H1 (cell line): ENCODE results near the gene CDR2. TPM values are rescaled to one million over a fixed set of nuclear protein-coding genes. Genes with fewer than 3 reads are reported as not detected.

ENCODE experiments used
- CTCF ChIA-PET: fragments of 300-600 bp; sonication (Branson Sonifier 250); formaldehyde crosslinking; loops from one replicate; lab custom pipeline; 2021; ENCODE audit not compliant: partially characterized antibody; lab: Charles Lee
- POLR2A ChIA-PET: fragments of 300-600 bp; sonication (Branson Sonifier 250); formaldehyde crosslinking; loops from one replicate; lab custom pipeline; 2021; ENCODE audit warnings: inconsistent platforms; ENCODE audit not compliant: partially characterized antibody; lab: Charles Lee
- DNase-seq, 2 experiments: peaks; one replicate each; pipeline versions ENCODE4 v3.0.0 to v3.0.0-alpha.2; 2010 to 2022; ENCODE audit warnings: low spot score in 2 of 2, low read depth in 1 of 2, mixed read lengths in 1 of 2
- FAIRE-seq: peaks from 2 replicates; lab custom pipeline; 2011; peaks lifted over from hg19 to GRCh38; lab: Jason Lieb, UNC
- H2AFZ ChIP-seq: 2 replicates; pipeline ENCODE4 v1.8.1; 2012; ENCODE audit warnings: low read length, inconsistent platforms
- H2AK5ac ChIP-seq: 2 replicates; pipeline ENCODE4 v1.6.1; 2013; ENCODE audit warnings: low read depth, low read length
- H2BK120ac ChIP-seq: replicated peaks from 2 replicates; pipeline ENCODE3; 2013; ENCODE audit warnings: low read depth, low read length, inconsistent platforms
- H2BK12ac ChIP-seq: 2 replicates; pipeline ENCODE4 v1.6.1; 2013; ENCODE audit warnings: low read depth, low read length
- H2BK15ac ChIP-seq: 2 replicates; pipeline ENCODE4 v1.6.1; 2013; ENCODE audit warnings: low read length
- H2BK20ac ChIP-seq: 2 replicates; pipeline ENCODE4 v1.6.1; 2013; ENCODE audit warnings: low read length
- H2BK5ac ChIP-seq: 2 replicates; pipeline ENCODE4 v1.6.1; 2013; ENCODE audit warnings: low read depth, low read length
- H3K14ac ChIP-seq: 2 replicates; pipeline ENCODE4 v1.6.1; 2013; ENCODE audit warnings: inconsistent platforms; ENCODE audit not compliant: insufficient read length
- H3K18ac ChIP-seq: 2 replicates; pipeline ENCODE4 v1.6.1; 2013; ENCODE audit warnings: low read length; ENCODE audit errors: extremely low read depth
- H3K23ac ChIP-seq: 2 replicates; pipeline ENCODE4 v1.6.1; 2013; ENCODE audit warnings: inconsistent platforms; ENCODE audit not compliant: insufficient read length
- H3K23me2 ChIP-seq: 2 replicates; pipeline ENCODE4 v1.6.1; 2013; ENCODE audit warnings: low read depth, low read length
- H3K27ac ChIP-seq: 2 replicates; pipeline ENCODE4 v1.6.1; 2011; ENCODE audit warnings: low read depth, low read length, inconsistent platforms
- H3K27me3 ChIP-seq, 4 experiments: replicated peaks in 1 of 4; 1 replicate in 1 of 4; 2 replicates in 3 of 4; pipeline versions ENCODE4 v1.6.1 to v1.8.1; 2011 to 2013; ENCODE audit warnings: low read length in 3 of 4, mild to moderate bottlenecking in 3 of 4, inconsistent platforms in 2 of 4, mixed read lengths in 2 of 4, moderate library complexity in 1 of 4; ENCODE audit not compliant: control insufficient read depth in 3 of 4, insufficient read depth in 3 of 4; ENCODE audit errors: extremely low read depth in 1 of 4
- H3K36me3 ChIP-seq, 4 experiments: 2 replicates each; pipeline versions ENCODE4 v1.6.1 to v1.8.1; 2011 to 2013; ENCODE audit warnings: mild to moderate bottlenecking in 4 of 4, low read length in 3 of 4, moderate library complexity in 2 of 4, control low read depth in 1 of 4, inconsistent platforms in 1 of 4; ENCODE audit not compliant: insufficient read depth in 4 of 4, control insufficient read depth in 2 of 4
- H3K4ac ChIP-seq: replicated peaks from 2 replicates; pipeline ENCODE3; 2013; ENCODE audit warnings: low read length, low read depth, mixed read lengths, inconsistent platforms; ENCODE audit not compliant: insufficient read length
- H3K4me1 ChIP-seq, 4 experiments: replicated peaks in 1 of 4; 1 replicate in 1 of 4; 2 replicates in 3 of 4; pipeline versions ENCODE4 v1.6.1 to v1.8.1; 2011 to 2013; ENCODE audit warnings: low read length in 3 of 4, inconsistent platforms in 2 of 4, mixed read lengths in 1 of 4; ENCODE audit not compliant: insufficient read depth in 4 of 4, control insufficient read depth in 3 of 4
- H3K4me2 ChIP-seq, 2 experiments: 2 replicates each; pipeline versions ENCODE4 v1.6.1 to v1.8.1; 2011 to 2013; ENCODE audit warnings: low read depth in 2 of 2, low read length in 2 of 2, control low read depth in 1 of 2, inconsistent platforms in 1 of 2, mild to moderate bottlenecking in 1 of 2; ENCODE audit not compliant: insufficient read depth in 1 of 2
- H3K4me3 ChIP-seq, 4 experiments: fragments of 200-600, 300-600 bp in 1 of 4; sonication (generic), shearing (Covaris generic), sonication (Bioruptor Twin) in 1 of 4; 2 replicates each; pipeline versions ENCODE4 v1.5.1 to v1.8.1; 2011 to 2016; ENCODE audit warnings: low read length in 4 of 4, low read depth in 3 of 4, control low read depth in 2 of 4, inconsistent platforms in 2 of 4, mild to moderate bottlenecking in 2 of 4, mixed read lengths in 1 of 4, moderate library complexity in 1 of 4; ENCODE audit not compliant: insufficient read depth in 2 of 4; ENCODE audit errors: extremely low read depth in 1 of 4
- H3K56ac ChIP-seq: replicated peaks from 2 replicates; pipeline ENCODE3; 2013; ENCODE audit warnings: low read depth, mild to moderate bottlenecking, mixed read lengths, low read length, inconsistent platforms; ENCODE audit not compliant: insufficient read length
- H3K79me1 ChIP-seq: 2 replicates; pipeline ENCODE4 v1.6.1; 2013; ENCODE audit warnings: low read depth, low read length, control low read depth
- H3K79me2 ChIP-seq, 2 experiments: 2 replicates each; pipeline versions ENCODE4 v1.6.1 to v1.8.1; 2012 to 2013; ENCODE audit warnings: low read length in 2 of 2, mild to moderate bottlenecking in 2 of 2, inconsistent platforms in 1 of 2; ENCODE audit not compliant: insufficient read depth in 2 of 2, control insufficient read depth in 1 of 2
- H3K9ac ChIP-seq, 4 experiments: replicated peaks in 1 of 4; 1 replicate in 1 of 4; 2 replicates in 3 of 4; pipeline versions ENCODE4 v1.6.1 to v1.8.1; 2011 to 2013; ENCODE audit warnings: low read depth in 3 of 4, low read length in 3 of 4, control low read depth in 2 of 4, mild to moderate bottlenecking in 2 of 4, moderate library complexity in 2 of 4, inconsistent platforms in 1 of 4; ENCODE audit errors: extremely low read depth in 1 of 4
- H3K9me3 ChIP-seq, 2 experiments: 2 replicates each; pipeline versions ENCODE4 v1.6.1 to v1.8.1; 2012 to 2013; ENCODE audit warnings: mild to moderate bottlenecking in 2 of 2, moderate library complexity in 2 of 2, control low read depth in 1 of 2, inconsistent platforms in 1 of 2, low read depth in 1 of 2, low read length in 1 of 2, mixed read lengths in 1 of 2; ENCODE audit not compliant: insufficient read depth in 2 of 2
- H4K20me1 ChIP-seq, 2 experiments: replicated peaks in 1 of 2; 2 replicates each; pipeline versions ENCODE3 to v1.8.1; 2011 to 2013; ENCODE audit warnings: inconsistent platforms in 2 of 2, low read length in 2 of 2, mild to moderate bottlenecking in 1 of 2; ENCODE audit not compliant: insufficient read depth in 2 of 2, control insufficient read depth in 1 of 2
- H4K5ac ChIP-seq: 2 replicates; pipeline ENCODE4 v1.6.1; 2013; ENCODE audit warnings: low read length, low read depth, mixed read lengths, inconsistent platforms; ENCODE audit not compliant: insufficient read length
- H4K8ac ChIP-seq: 2 replicates; pipeline ENCODE4 v1.8.0; 2013; ENCODE audit warnings: mild to moderate bottlenecking, moderate library complexity, low read length, inconsistent platforms; ENCODE audit not compliant: insufficient read depth; ENCODE audit errors: extremely low read depth
- H4K91ac ChIP-seq: replicated peaks from 2 replicates; pipeline ENCODE3; 2013; ENCODE audit warnings: low read length, mixed read lengths, inconsistent platforms; ENCODE audit not compliant: insufficient read length
- GTF2F1 ChIP-seq: IDR thresholded peaks from 2 replicates; pipeline ENCODE4 v1.6.1; 2012; ENCODE audit warnings: low read depth, low read length, improper control_type of control experiment, borderline replicate concordance
- WGBS, 2 experiments: shearing (Covaris generic) in 1 of 2; methylation state at CpG; one replicate each; pipeline versions ENCODE4 v1.1.6 to v1.1.7; 2013 to 2015; ENCODE audit warnings: low lambda C conversion rate in 2 of 2, mixed read lengths in 2 of 2, inconsistent platforms in 1 of 2, low coverage in 1 of 2, missing lambda C conversion rate in 1 of 2; ENCODE audit not compliant: insufficient replicate concordance in 2 of 2, insufficient coverage in 1 of 2, insufficient read length in 1 of 2; ENCODE audit errors: extremely low coverage in 1 of 2, missing lambda C conversion rate in 1 of 2; 5-methylcytosine and 5-hydroxymethylcytosine counted together
- polyA plus RNA-seq, 7 experiments: library from polyadenylated mRNA; depleted of rRNA in 3 of 7; stranded (reverse) in 5 of 7; unstranded in 2 of 7; fragments of >200 nt in 5 of 7; fragments of 200-250 nt in 2 of 7; gene quantifications; 1 replicate in 5 of 7; 2 replicates in 1 of 7; 4 replicates in 1 of 7; pipeline versions ENCODE4 v1.2.1 to v1.2.3, GENCODE V29; 2011 to 2013; ENCODE audit warnings: missing spikeins in 2 of 7, mixed read lengths in 2 of 7
- total RNA-seq: library from RNA; stranded (reverse); fragmentation: NEBNext Ultra II Directional; extraction: Animal tissue kit (Norgen Biotek cat#: 25700); gene quantifications from 2 replicates; pipeline ENCODE4 v1.2.1, GENCODE V29; 2021

Gene CDR2
- total and polyA plus RNA-seq, 2 of the 8 experiments (the other 6 are each of a cell fraction or from before 2014, with no cell fraction given): 16.3 to 34.9 TPM

- no peak overlapping the region for H2BK15ac ChIP-seq
- H2BK5ac ChIP-seq: no peak overlapping the region
- no peak overlapping the region for H3K27ac ChIP-seq
- DNase-seq: peak in 1 of 2 experiments; percentile 40
- H2BK12ac ChIP-seq: no peak overlapping the region
- no peak for FAIRE-seq
- peaks cover 13 to 51% (median 41%) of the 10 kb centered on the region in 4 experiments for H3K36me3 ChIP-seq
- no peaks in the 10 kb centered on the region for H4K20me1 ChIP-seq
- no peaks in the 10 kb centered on the region for H3K4me1 ChIP-seq
- no peak overlapping the region for H4K8ac ChIP-seq
- H3K79me2 ChIP-seq: no peaks in the 10 kb centered on the region
- no peak for TF ChIP-seq GTF2F1
- H3K14ac ChIP-seq: no peak overlapping the region
- H3K56ac ChIP-seq: no peak overlapping the region
- H3K9ac ChIP-seq: no peak overlapping the region
- H3K23me2 ChIP-seq: no peaks in the 10 kb centered on the region
- no peak overlapping the region for H3K18ac ChIP-seq
- H3K23ac ChIP-seq: no peak overlapping the region
- H2BK120ac ChIP-seq: no peak overlapping the region
- POLR2A ChIA-PET: interaction anchor here (0.7 to 1.4 kb wide), 3 partner anchors 9 to 38 kb away, joined by 3 to 4 read pairs (median 4); no protein-coding TSS in a partner anchor
- H4K5ac ChIP-seq: no peak overlapping the region
- H3K79me1 ChIP-seq: peaks cover 2% of the 10 kb centered on the region; the same call in 1 of the 2 replicates
- 85% methylated on average over 3 of the region's 3 CpGs; no CpG with 5 or more reads in 1 of the 2 experiments for WGBS, 2 experiments
- CTCF ChIA-PET: interaction anchor here (1.8 kb wide), 1 partner anchor 10 kb away, joined by 6 read pairs; no protein-coding TSS in a partner anchor
- no peak overlapping the region for H2BK20ac ChIP-seq
- no peak overlapping the region for H3K4me3 ChIP-seq
- no peak overlapping the region for H3K4ac ChIP-seq
- no peak overlapping the region for H3K4me2 ChIP-seq
- H2AFZ ChIP-seq: no peak overlapping the region
- H3K27me3 ChIP-seq: no peaks in the 10 kb centered on the region
- H4K91ac ChIP-seq: no peak overlapping the region
- H2AK5ac ChIP-seq: no peak overlapping the region
- peaks cover 8 to 9% of the 10 kb centered on the region in 2 experiments; a peak in 2 of 4 replicates for H3K9me3 ChIP-seq
Measured at GRCh38 chr16:22335668-22336246, 38.7 kb downstream of the CDR2 start.
